Gastrocnemius medialis (tissue), 4 donors: ENCODE data around the gene FIGLA. TPM values are rescaled to one million over a fixed set of nuclear protein-coding genes. Genes with fewer than 3 reads are reported as not detected.

Experiments
- ATAC-seq, 2 donors: fragments of 150-250 bp; one replicate each; pipeline ENCODE4 v1.9.1; 2016
- DNase-seq, 2 donors: peaks; one replicate each; pipeline ENCODE4 v3.0.0-alpha.2; 2019
- H3K27ac ChIP-seq, 4 donors: fragments of 200-600 bp; sonication (generic); 1 replicate in 1 of 4; 2 replicates in 3 of 4; pipeline ENCODE4 v1.5.1; 2016 to 2018; ENCODE audit warnings: mild to moderate bottlenecking in 2 of 4, moderate library complexity in 1 of 4
- H3K27me3 ChIP-seq, 3 donors: fragments of 200-600 bp; sonication (generic) in 2 of 3; 1 replicate in 1 of 3; 2 replicates in 2 of 3; pipeline versions ENCODE4 v1.5.1 to v1.6.0; 2016 to 2019; ENCODE audit warnings: mild to moderate bottlenecking in 1 of 3, moderate library complexity in 1 of 3
- H3K36me3 ChIP-seq, 2 donors: fragments of 200-600 bp; sonication (generic) in 1 of 2; one replicate each; pipeline ENCODE4 v1.5.1; 2017 to 2018
- H3K4me1 ChIP-seq, 2 donors: fragments of 200-600 bp; sonication (generic) in 1 of 2; one replicate each; pipeline ENCODE4 v1.5.1; 2016 to 2017; ENCODE audit warnings: mild to moderate bottlenecking in 2 of 2
- H3K4me3 ChIP-seq, 4 donors: fragments of 200-600 bp; sonication (generic) in 3 of 4; 1 replicate in 1 of 4; 2 replicates in 3 of 4; pipeline ENCODE4 v1.5.1; 2016 to 2019; ENCODE audit warnings: mild to moderate bottlenecking in 2 of 4
- H3K9me3 ChIP-seq, 3 donors: fragments of 200-600 bp; sonication (generic) in 2 of 3; 1 replicate in 1 of 3; 2 replicates in 2 of 3; pipeline ENCODE4 v1.5.1; 2016 to 2019
- CTCF ChIP-seq, 5 experiments: fragments of 450-650 bp in 3 of 5; fragments of 200-600 bp in 2 of 5; sonication (generic) in 2 of 5; IDR thresholded peaks in 4 of 5; conservative IDR thresholded peaks in 1 of 5; 1 replicate in 4 of 5; 2 replicates in 1 of 5; pipeline ENCODE4 v1.5.1; 2016 to 2019; ENCODE audit warnings: antibody characterized with exemption in 5 of 5, mild to moderate bottlenecking in 3 of 5, moderate library complexity in 3 of 5
- POLR2A ChIP-seq, 2 donors: fragments of 450-650 bp; IDR thresholded peaks; one replicate each; pipeline ENCODE4 v1.6.1; 2017; ENCODE audit warnings: antibody characterized with exemption in 2 of 2, mild to moderate bottlenecking in 2 of 2, moderate library complexity in 2 of 2
- in situ Hi-C, 4 donors: fragments of 200-750 bp; cut with MboI; loops; one replicate each; pipeline versions ENCODE4 v1.15.0 to v1.8.0; 2017; ENCODE audit warnings: low sequenced_read_pairs in 4 of 4
- intact Hi-C: fragments of 100-400 bp; cut with DNase I; formaldehyde crosslinking; loops from one replicate; pipeline ENCODE4 v1.15.1; 2023; ENCODE audit warnings: low total_unique reads
- total RNA-seq, 4 donors: library from RNA; depleted of rRNA; stranded (reverse); fragments of >200 nt; gene quantifications; one replicate each; pipeline versions ENCODE4 v1.1.0 to v1.2.3, GENCODE V29; 2016

Gene FIGLA
- total RNA-seq, result not detected

- no peak for ATAC-seq
- Histone ChIP-seq H3K4me3 (peak within 1 kb of the TSS; percentile 34 to 49 (median 39)), H3K27ac (no peak within 1 kb of the TSS), H3K27me3 (peaks cover 30 to 53% (median 32%) of the 10 kb centered on the region in 3 donors), H3K9me3 (no peaks in the 10 kb centered on the region), H3K36me3 (no peaks in the 10 kb centered on the region), H3K4me1 (peaks cover 5 to 6% of the 10 kb centered on the region in 2 donors)
- TF ChIP-seq CTCF (IDR thresholded peaks at IDR 0.05 in 4 of 5, conservative IDR thresholded peaks at IDR 0.05 in 1 of 5), result no peak
- no peak for TF ChIP-seq POLR2A (IDR thresholded peaks at IDR 0.05)
- intact Hi-C loops (no loop called here), in situ Hi-C loops (loop anchor here in 1 of 4 donors (25.0 kb wide), 1 partner anchor 147 kb away; the partner anchor contains the start of gene ATP6V1B1)
- DNase-seq, result no peak
Observed at GRCh38 chr2:70790136-70790828, at the start of gene FIGLA. TSS of gene FIGLA (minus strand) at chr2:70790643. CDS start at chr2:70790638, 5 bp downstream.

- no peak for TF ChIP-seq POLR2A (IDR thresholded peaks at IDR 0.05)
- TF ChIP-seq CTCF (IDR thresholded peaks at IDR 0.05 in 4 of 5, conservative IDR thresholded peaks at IDR 0.05 in 1 of 5), result no peak
Observed at GRCh38 chr2:70837980-70838925, 47.8 kb upstream of the FIGLA start.

GRCh38 chr2:70835643-70836042, 45.2 kb upstream of the FIGLA start, which contains the start of gene CD207:
TSS of gene CD207 (minus strand) at chr2:70835816. CDS start at chr2:70835776, 40 bp downstream.
- H3K9me3 ChIP-seq, result no peaks in the 10 kb centered on the region
- intact Hi-C loops, result no loop called here
- TF ChIP-seq POLR2A (IDR thresholded peaks at IDR 0.05), result no peak
- TF ChIP-seq CTCF (IDR thresholded peaks at IDR 0.05 in 4 of 5, conservative IDR thresholded peaks at IDR 0.05 in 1 of 5), result no peak
- peaks cover 0 to 2% (median 0%) of the 10 kb centered on the region in 3 donors for H3K27me3 ChIP-seq
- no peaks in the 10 kb centered on the region for H3K36me3 ChIP-seq
- H3K4me3 ChIP-seq, result no peak within 1 kb of the TSS
- in situ Hi-C loops, result no loop called here
- no peaks in the 10 kb centered on the region for H3K4me1 ChIP-seq
- DNase-seq, result no peak
- H3K27ac ChIP-seq, result no peak within 1 kb of the TSS
- no peak for ATAC-seq

More at GRCh38 chr2:70837980-70838925, 47.8 kb upstream of the FIGLA start:
- ATAC-seq (no peak), DNase-seq (no peak)
- intact Hi-C loops (no loop called here), in situ Hi-C loops (no loop called here)
- H3K9me3 ChIP-seq, result no peaks in the 10 kb centered on the region
- no peaks in the 10 kb centered on the region for H3K36me3 ChIP-seq
- no peak overlapping the region for H3K27ac ChIP-seq
- H3K4me3 ChIP-seq, result no peak overlapping the region
- H3K4me1 ChIP-seq, result no peaks in the 10 kb centered on the region
- H3K27me3 ChIP-seq, result peaks cover 0 to 8% (median 2%) of the 10 kb centered on the region in 3 donors

- intact Hi-C loops (no loop called here), in situ Hi-C loops (no loop called here)
- Histone ChIP-seq H3K36me3 (no peaks in the 10 kb centered on the region), H3K27me3 (peaks cover 0 to 2% (median 0%) of the 10 kb centered on the region in 3 donors), H3K4me3 (no peak overlapping the region), H3K9me3 (no peaks in the 10 kb centered on the region), H3K27ac (no peak overlapping the region), H3K4me1 (no peaks in the 10 kb centered on the region)
- TF ChIP-seq CTCF (IDR thresholded peaks at IDR 0.05 in 4 of 5, conservative IDR thresholded peaks at IDR 0.05 in 1 of 5) (no peak), POLR2A (IDR thresholded peaks at IDR 0.05) (no peak)
- DNase-seq (no peak), ATAC-seq (no peak)
Observed at GRCh38 chr2:70834881-70835280, 44.4 kb upstream of the FIGLA start.
